ENCODE measurements around the gene FXYD7. TPM values are rescaled to one million over a fixed set of nuclear protein-coding genes. Genes with fewer than 3 reads are reported as not detected.

The FXYD7 gene
- polyA plus RNA-seq, 1 donor from 2014 or later, result 35.7 TPM

- TF ChIP-seq RAD21 (conservative IDR thresholded peaks at IDR 0.05) (no peak), TAF1 (IDR thresholded peaks at IDR 0.05; ENCODE audit: low read depth) (no peak)
- Histone ChIP-seq H3K9me2 (ENCODE audit: insufficient read depth, low read length) (no peaks in the 10 kb centered on the region), H3K9ac (ENCODE audit: low read length) (no peak overlapping the region), H3K4me2 (ENCODE audit: low read length) (no peak overlapping the region), H2AFZ (ENCODE audit: low read depth, low read length) (no peak overlapping the region), H4K20me1 (ENCODE audit: insufficient read depth) (no peaks in the 10 kb centered on the region), H3K9me3 (ENCODE audit: low read length) (no peaks in the 10 kb centered on the region), H3K27me3 (ENCODE audit: insufficient read depth, low read depth, low read length) (peaks cover 37% of the 10 kb centered on the region), H3K27ac (ENCODE audit: low read length) (no peak overlapping the region), H3K36me3 (ENCODE audit: insufficient read depth, low read length) (no peaks in the 10 kb centered on the region), H3K79me2 (replicated peaks; ENCODE audit: insufficient read depth, low read length) (no peaks in the 10 kb centered on the region), H3K4me3 (ENCODE audit: low read length) (no peak overlapping the region), H3F3A (ENCODE audit: insufficient read depth, low read length, poor library complexity, severe bottlenecking) (no peaks in the 10 kb centered on the region)
Observed at GRCh38 chr19:35155441-35155840, 12.4 kb downstream of the FXYD7 start.

- Histone ChIP-seq H4K20me1 (ENCODE audit: insufficient read depth) (no peaks in the 10 kb centered on the region), H3K27me3 (ENCODE audit: insufficient read depth, low read depth, low read length) (peaks cover 37% of the 10 kb centered on the region), H3K9me2 (ENCODE audit: insufficient read depth, low read length) (no peaks in the 10 kb centered on the region), H2AFZ (ENCODE audit: low read depth, low read length) (no peak overlapping the region), H3K9ac (ENCODE audit: low read length) (no peak overlapping the region), H3K27ac (ENCODE audit: low read length) (no peak overlapping the region), H3K36me3 (ENCODE audit: insufficient read depth, low read length) (no peaks in the 10 kb centered on the region), H3K79me2 (replicated peaks; ENCODE audit: insufficient read depth, low read length) (no peaks in the 10 kb centered on the region), H3K4me3 (ENCODE audit: low read length) (no peak overlapping the region), H3K9me3 (ENCODE audit: low read length) (no peaks in the 10 kb centered on the region), H3K4me2 (ENCODE audit: low read length) (no peak overlapping the region), H3F3A (ENCODE audit: insufficient read depth, low read length, poor library complexity, severe bottlenecking) (no peaks in the 10 kb centered on the region)
- no peak for TF ChIP-seq SMC3 (conservative IDR thresholded peaks at IDR 0.05; ENCODE audit: poor library complexity)
- no peak for TF ChIP-seq MXI1 (conservative IDR thresholded peaks at IDR 0.05; ENCODE audit: poor library complexity, severe bottlenecking)
- TF ChIP-seq CTCF (IDR thresholded peaks at IDR 0.05; ENCODE audit: poor library complexity, severe bottlenecking), result no peak
- TF ChIP-seq RAD21 (conservative IDR thresholded peaks at IDR 0.05), result no peak
- no peak for TF ChIP-seq TAF1 (IDR thresholded peaks at IDR 0.05; ENCODE audit: low read depth)
- no peak for TF ChIP-seq POLR2AphosphoS5 (IDR thresholded peaks at IDR 0.05)
- TF ChIP-seq EZH2 (IDR thresholded peaks at IDR 0.05; ENCODE audit: borderline replicate concordance, insufficient read depth, low read length, poor library complexity, severe bottlenecking), result no peak
- no peak for TF ChIP-seq REST (IDR thresholded peaks at IDR 0.05; ENCODE audit: borderline replicate concordance)
- TF ChIP-seq EP300 (conservative IDR thresholded peaks at IDR 0.05; ENCODE audit: poor library complexity, severe bottlenecking), result no peak
Observed at GRCh38 chr19:35155981-35156672, 13.1 kb downstream of the FXYD7 start.

Measured in neural cell (in vitro differentiated cells).